HUES48 (cell line): ENCODE data around the gene CNDP2.

ENCODE experiments used
- H3K27ac ChIP-seq: one replicate; pipeline ENCODE4 v1.7.0; 2013; ENCODE audit warnings: low read depth, low read length, inconsistent platforms
- H3K27me3 ChIP-seq: 2 replicates; pipeline ENCODE4 v1.6.1; 2013; ENCODE audit warnings: mild to moderate bottlenecking, low read length; ENCODE audit not compliant: control insufficient read depth, insufficient read depth
- H3K36me3 ChIP-seq: 2 replicates; pipeline ENCODE4 v1.6.1; 2013; ENCODE audit warnings: low read length; ENCODE audit not compliant: control insufficient read depth, insufficient read depth
- H3K4me1 ChIP-seq: 2 replicates; pipeline ENCODE4 v1.6.1; 2013; ENCODE audit warnings: mild to moderate bottlenecking, low read length; ENCODE audit not compliant: control insufficient read depth, insufficient read depth
- H3K4me3 ChIP-seq: 2 replicates; pipeline ENCODE4 v1.5.1; 2013; ENCODE audit warnings: mild to moderate bottlenecking, low read depth, low read length
- H3K9ac ChIP-seq: 2 replicates; pipeline ENCODE4 v1.6.1; 2013; ENCODE audit warnings: mild to moderate bottlenecking, low read depth, low read length, moderate library complexity
- H3K9me3 ChIP-seq: 2 replicates; pipeline ENCODE4 v1.6.1; 2013; ENCODE audit warnings: low read length; ENCODE audit not compliant: control insufficient read depth, insufficient read depth

Gene CNDP2

GRCh38 chr18:74541703-74542555, 45.8 kb downstream of the CNDP2 start:
- H3K4me1 ChIP-seq = no peaks in the 10 kb centered on the region
- no peaks in the 10 kb centered on the region for H3K36me3 ChIP-seq
- H3K9ac ChIP-seq = no peak overlapping the region
- no peaks in the 10 kb centered on the region for H3K9me3 ChIP-seq
- H3K27ac ChIP-seq = no peak overlapping the region
- H3K4me3 ChIP-seq = no peak overlapping the region
- no peaks in the 10 kb centered on the region for H3K27me3 ChIP-seq

GRCh38 chr18:74544898-74545297, 48.7 kb downstream of the CNDP2 start:
- Histone ChIP-seq H3K27ac (no peak overlapping the region), H3K9ac (no peak overlapping the region), H3K4me1 (no peaks in the 10 kb centered on the region), H3K4me3 (no peak overlapping the region), H3K9me3 (peaks cover 18% of the 10 kb centered on the region), H3K36me3 (no peaks in the 10 kb centered on the region), H3K27me3 (no peaks in the 10 kb centered on the region)

DNA sequence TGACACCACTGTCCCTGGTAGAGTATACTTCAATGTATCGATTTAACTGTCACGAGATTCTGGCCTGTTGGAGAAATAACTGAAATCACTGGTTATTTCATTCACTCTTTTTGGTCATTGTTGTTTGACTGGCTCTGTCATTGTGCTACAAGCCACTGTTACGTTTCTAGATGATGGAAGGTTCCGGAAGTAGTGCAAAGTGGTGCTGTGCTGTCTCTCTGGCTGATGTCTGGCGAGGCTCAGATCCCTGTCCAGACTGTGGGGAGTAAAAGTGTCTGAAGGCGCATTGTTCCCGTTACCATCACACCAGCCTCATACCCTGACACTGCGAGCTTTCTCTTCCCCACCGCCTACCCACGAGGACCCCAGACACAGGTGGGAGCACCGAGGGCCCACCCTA, 49.8 kb downstream of the CNDP2 start:
- Histone ChIP-seq H3K9me3 (peaks cover 24% of the 10 kb centered on the region), H3K27ac (no peak overlapping the region), H3K27me3 (no peaks in the 10 kb centered on the region), H3K4me1 (no peaks in the 10 kb centered on the region), H3K36me3 (no peaks in the 10 kb centered on the region), H3K9ac (no peak overlapping the region), H3K4me3 (no peak overlapping the region)

DNA sequence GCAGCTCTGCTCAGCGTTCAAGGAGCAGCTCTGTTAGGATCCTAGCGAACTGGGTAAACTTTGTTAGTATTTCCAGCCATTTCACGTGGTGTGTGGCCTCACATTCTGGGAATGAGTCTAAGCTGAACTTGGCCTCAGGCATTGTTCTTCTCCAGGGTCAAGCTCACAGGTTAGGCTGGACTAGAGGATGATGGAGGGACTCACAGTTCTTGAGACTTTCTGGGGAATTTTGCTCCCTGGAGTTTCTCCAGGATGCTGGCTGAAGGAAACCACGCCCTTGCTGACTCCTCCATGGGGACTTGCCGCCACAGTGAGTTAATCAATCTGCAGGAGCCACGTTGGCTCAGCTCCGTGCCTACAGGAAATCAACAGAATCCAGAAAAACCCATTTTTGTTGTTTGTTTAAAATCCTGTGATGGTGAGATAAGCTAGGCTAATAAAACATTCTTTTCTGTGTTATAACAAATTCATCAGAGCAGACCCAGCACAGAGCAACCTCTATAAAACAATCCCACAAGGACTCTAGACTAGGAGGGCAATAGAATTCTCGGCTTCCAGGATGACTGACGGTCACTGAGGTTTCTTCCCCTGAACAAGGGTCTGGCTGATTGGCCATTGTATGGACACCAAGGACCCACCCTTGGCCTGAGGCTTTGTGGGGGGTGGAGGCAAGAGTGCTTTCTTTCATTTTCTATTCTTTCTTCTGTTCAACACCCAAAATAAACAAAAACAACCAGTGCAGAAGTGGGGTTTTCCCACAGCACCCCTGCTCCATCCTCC, 50.8 kb downstream of the CNDP2 start:
- H3K36me3 ChIP-seq = no peaks in the 10 kb centered on the region

DNA sequence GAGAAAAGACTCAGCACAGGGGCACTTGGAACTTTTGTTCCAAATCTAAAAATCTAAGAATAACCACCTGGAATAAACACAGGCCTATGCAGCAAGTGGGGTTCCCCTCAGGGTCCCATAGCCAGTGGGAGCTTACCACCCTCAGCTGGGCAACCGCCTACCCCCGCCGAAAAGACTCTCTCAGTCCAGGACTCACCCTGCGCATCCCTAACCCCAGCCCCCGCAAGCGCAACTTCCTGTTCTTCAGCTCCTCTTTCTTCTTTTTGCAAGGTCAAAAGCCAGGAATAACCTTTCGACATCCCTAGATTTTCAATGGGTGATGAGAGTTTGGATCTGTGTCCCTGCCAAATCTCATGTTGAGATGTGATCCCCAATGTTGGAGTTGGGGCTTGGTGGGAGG, 51.7 kb downstream of the CNDP2 start:
- Histone ChIP-seq H3K27me3 (no peaks in the 10 kb centered on the region), H3K9ac (no peak overlapping the region), H3K36me3 (no peaks in the 10 kb centered on the region), H3K4me3 (no peak overlapping the region), H3K9me3 (peaks cover 24% of the 10 kb centered on the region), H3K4me1 (no peaks in the 10 kb centered on the region), H3K27ac (no peak overlapping the region)

More for the DNA sequence above, 50.8 kb downstream of the CNDP2 start:
- no peak overlapping the region for H3K27ac ChIP-seq
- no peak overlapping the region for H3K4me3 ChIP-seq
- no peaks in the 10 kb centered on the region for H3K4me1 ChIP-seq
- peaks cover 24% of the 10 kb centered on the region for H3K9me3 ChIP-seq
- no peaks in the 10 kb centered on the region for H3K27me3 ChIP-seq
- H3K9ac ChIP-seq = no peak overlapping the region

DNA sequence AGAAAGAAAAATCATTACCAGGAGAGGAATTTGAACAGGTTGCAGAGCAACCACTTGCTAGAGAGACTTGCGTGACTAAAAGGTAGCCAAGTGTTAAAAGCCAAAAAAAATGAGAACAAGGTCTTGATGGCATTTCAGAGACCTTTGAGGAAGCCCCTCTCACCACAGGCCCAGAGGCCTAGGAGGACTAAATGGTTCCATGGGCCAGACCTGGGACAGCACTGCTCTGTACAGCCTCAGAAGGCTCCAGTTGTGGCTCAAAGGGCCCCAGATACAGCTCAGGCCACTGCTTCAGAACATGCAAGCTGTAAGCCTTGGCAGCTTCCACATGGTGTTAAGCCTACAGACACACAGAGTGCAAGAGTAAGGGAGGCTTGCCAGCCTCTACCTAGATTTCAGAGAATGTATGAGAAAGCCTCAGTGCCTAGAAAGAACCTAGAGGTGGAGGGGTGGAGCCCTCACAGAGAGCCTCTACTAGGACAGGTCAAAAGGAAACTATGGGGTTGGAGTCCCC, 53.5 kb downstream of the CNDP2 start:
- Histone ChIP-seq H3K4me3 (no peak overlapping the region), H3K9me3 (peaks cover 24% of the 10 kb centered on the region), H3K4me1 (no peaks in the 10 kb centered on the region)

GRCh38 chr18:74550886-74551285, 54.7 kb downstream of the CNDP2 start:
- Histone ChIP-seq H3K9me3 (peaks cover 24% of the 10 kb centered on the region), H3K27me3 (no peaks in the 10 kb centered on the region), H3K9ac (no peak overlapping the region), H3K27ac (no peak overlapping the region), H3K4me3 (no peak overlapping the region), H3K36me3 (no peaks in the 10 kb centered on the region), H3K4me1 (no peaks in the 10 kb centered on the region)

More for the DNA sequence above, 53.5 kb downstream of the CNDP2 start:
- no peak overlapping the region for H3K9ac ChIP-seq
- no peak overlapping the region for H3K27ac ChIP-seq
- H3K27me3 ChIP-seq = no peaks in the 10 kb centered on the region
- H3K36me3 ChIP-seq = no peaks in the 10 kb centered on the region

- peaks cover 24% of the 10 kb centered on the region for H3K9me3 ChIP-seq
- H3K4me3 ChIP-seq = no peak overlapping the region
- no peaks in the 10 kb centered on the region for H3K36me3 ChIP-seq
- H3K27me3 ChIP-seq = no peaks in the 10 kb centered on the region
- H3K9ac ChIP-seq = no peak overlapping the region
- no peaks in the 10 kb centered on the region for H3K4me1 ChIP-seq
- no peak overlapping the region for H3K27ac ChIP-seq
These were observed 55.3 kb downstream of the CNDP2 start for GRCh38 chr18:74551452-74551851.

DNA sequence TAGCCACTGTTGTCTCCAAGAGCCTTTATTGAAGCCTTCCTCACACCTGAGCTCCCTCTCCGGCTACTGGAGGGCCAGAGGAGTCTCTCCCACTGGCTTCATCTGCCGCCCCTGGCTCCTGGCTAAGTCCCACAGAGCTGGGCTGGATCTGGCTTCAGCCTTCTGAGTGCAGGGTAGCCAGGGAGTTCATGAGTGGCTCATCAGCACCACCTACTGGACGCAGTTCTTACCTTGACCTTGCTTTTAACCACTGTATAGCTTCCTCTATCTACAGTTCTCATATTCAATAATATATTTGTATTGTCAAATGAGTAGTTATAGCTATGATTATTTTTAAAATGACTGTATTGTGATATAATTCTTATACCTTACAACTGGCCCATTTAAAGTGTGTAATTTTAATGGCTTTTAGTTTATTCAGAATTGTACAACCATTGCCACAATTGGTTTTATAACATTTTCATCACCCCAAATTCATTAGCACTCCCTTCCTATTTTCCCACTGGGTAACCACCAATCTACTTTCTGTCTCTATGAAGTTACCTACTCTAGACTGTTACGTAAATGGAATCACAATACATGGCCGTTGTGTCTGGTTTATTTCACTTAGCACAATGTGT, 55.9 kb downstream of the CNDP2 start:
- Histone ChIP-seq H3K9me3 (peaks cover 24% of the 10 kb centered on the region), H3K4me1 (no peaks in the 10 kb centered on the region), H3K36me3 (no peaks in the 10 kb centered on the region), H3K27me3 (no peaks in the 10 kb centered on the region), H3K4me3 (no peak overlapping the region), H3K9ac (no peak overlapping the region), H3K27ac (no peak overlapping the region)

- Histone ChIP-seq H3K27me3 (no peaks in the 10 kb centered on the region), H3K4me3 (no peak overlapping the region), H3K9ac (no peak overlapping the region), H3K4me1 (no peaks in the 10 kb centered on the region), H3K36me3 (no peaks in the 10 kb centered on the region), H3K9me3 (no peaks in the 10 kb centered on the region), H3K27ac (no peak overlapping the region)
These were observed 60.0 kb downstream of the CNDP2 start for GRCh38 chr18:74556126-74556525.
